GM21825 (cell line): Measurements from ENCODE around the gene SDK2.

Source experiments
- ATAC-seq: cut with Tn5 transposase; IDR thresholded peaks from one replicate; pipeline ENCODE4 v1.9.1; 2021; ENCODE audit warnings: mild to moderate bottlenecking, moderate library complexity; ENCODE audit not compliant: unreplicated experiment

The SDK2 gene

GRCh38 chr17:73588891-73589290 lies 55.4 kb downstream of the SDK2 start:
- ATAC-seq, result no peak

GRCh38 chr17:73588301-73588846 lies 55.9 kb downstream of the SDK2 start:
- ATAC-seq, result no peak

GRCh38 chr17:73586921-73587602 lies 57.2 kb downstream of the SDK2 start:
- no peak for ATAC-seq

GRCh38 chr17:73586275-73586832 lies 57.9 kb downstream of the SDK2 start:
- no peak for ATAC-seq

GRCh38 chr17:73585583-73585982 lies 58.7 kb downstream of the SDK2 start:
- ATAC-seq, result no peak

GRCh38 chr17:73584987-73585386 lies 59.3 kb downstream of the SDK2 start:
- ATAC-seq, result no peak

GRCh38 chr17:73584049-73584448 lies 60.2 kb downstream of the SDK2 start:
- ATAC-seq, result no peak

- ATAC-seq, result no peak
These were observed 61.4 kb downstream of the SDK2 start for GRCh38 chr17:73582821-73583220.

GRCh38 chr17:73582359-73582758 lies 61.9 kb downstream of the SDK2 start:
- ATAC-seq, result no peak

- ATAC-seq, result no peak
These were observed 62.9 kb downstream of the SDK2 start for GRCh38 chr17:73581379-73581778.

- no peak for ATAC-seq
These were observed 64.1 kb downstream of the SDK2 start for GRCh38 chr17:73580073-73580710.

- ATAC-seq, result no peak
These were observed 67.6 kb downstream of the SDK2 start for GRCh38 chr17:73576556-73577098.

- ATAC-seq, result no peak
These were observed 68.6 kb downstream of the SDK2 start for GRCh38 chr17:73575470-73576221.

GRCh38 chr17:73571511-73572130 lies 72.6 kb downstream of the SDK2 start:
- no peak for ATAC-seq

- no peak for ATAC-seq
These were observed 74.4 kb downstream of the SDK2 start for GRCh38 chr17:73569762-73570319.

GRCh38 chr17:73568934-73569333 lies 75.3 kb downstream of the SDK2 start:
- ATAC-seq, result no peak

GRCh38 chr17:73566905-73567782 lies 77.1 kb downstream of the SDK2 start:
- no peak for ATAC-seq

- no peak for ATAC-seq
These were observed 79.4 kb downstream of the SDK2 start for GRCh38 chr17:73564843-73565242.

- ATAC-seq, result no peak
These were observed 81.3 kb downstream of the SDK2 start for GRCh38 chr17:73562896-73563295.
